Karpas-422 (cell line): Measurements from ENCODE around the gene GRM7. TPM values are rescaled to one million over a fixed set of nuclear protein-coding genes. Genes with fewer than 3 reads are reported as not detected.

ENCODE experiments used
- DNase-seq: peaks from one replicate; pipeline ENCODE4 v3.0.0-alpha.2; 2015
- H2AFZ ChIP-seq: fragments of 200-600 bp; sonication (generic); 2 replicates; pipeline ENCODE4 v1.6.1; 2014; ENCODE audit warnings: antibody characterized with exemption, low read length, mixed read lengths
- H3K27ac ChIP-seq: fragments of 200-600 bp; sonication (generic); 2 replicates; pipeline ENCODE4 v1.5.1; 2014; ENCODE audit warnings: mild to moderate bottlenecking, low read length, moderate library complexity
- H3K27me3 ChIP-seq: fragments of 200-600 bp; sonication (generic); 2 replicates; pipeline ENCODE4 v1.6.1; 2014; ENCODE audit warnings: low read length, mixed read lengths
- H3K36me3 ChIP-seq: fragments of 200-600 bp; sonication (generic); 2 replicates; pipeline ENCODE4 v1.6.1; 2014; ENCODE audit warnings: low read length, mixed read lengths; ENCODE audit not compliant: insufficient read depth
- H3K4me1 ChIP-seq: fragments of 200-600 bp; sonication (generic); 2 replicates; pipeline ENCODE4 v1.6.1; 2014; ENCODE audit warnings: mild to moderate bottlenecking, low read length, mixed read lengths
- H3K4me2 ChIP-seq: fragments of 200-600 bp; sonication (generic); 2 replicates; pipeline ENCODE4 v1.6.1; 2014; ENCODE audit warnings: low read length, low read depth, mild to moderate bottlenecking; ENCODE audit not compliant: poor library complexity, severe bottlenecking
- H3K4me3 ChIP-seq: fragments of 200-600 bp; sonication (generic); 2 replicates; pipeline ENCODE4 v1.5.1; 2014; ENCODE audit warnings: mild to moderate bottlenecking, antibody characterized with exemption, low read length, mixed read lengths
- H3K79me2 ChIP-seq: fragments of 200-600 bp; sonication (generic); 2 replicates; pipeline ENCODE4 v1.6.1; 2014; ENCODE audit warnings: mild to moderate bottlenecking, low read length, mixed read lengths
- H3K9ac ChIP-seq: fragments of 200-600 bp; sonication (generic); 2 replicates; pipeline ENCODE4 v1.6.0; 2014; ENCODE audit warnings: low read length
- H3K9me2 ChIP-seq: fragments of 200-600 bp; sonication (generic), shearing (Covaris generic); replicated peaks from 2 replicates; pipeline ENCODE4 v1.6.0; 2014; ENCODE audit warnings: mild to moderate bottlenecking, low read length, moderate library complexity; ENCODE audit not compliant: insufficient read depth
- H3K9me3 ChIP-seq: fragments of 300-700, 200-600 bp; sonication (generic); 2 replicates; pipeline ENCODE4 v1.6.1; 2014; ENCODE audit warnings: low read length, mixed read lengths
- H4K20me1 ChIP-seq: fragments of 200-600 bp; sonication (generic); 2 replicates; pipeline ENCODE4 v1.6.1; 2014; ENCODE audit warnings: mild to moderate bottlenecking, antibody characterized with exemption, low read length, low read depth; ENCODE audit not compliant: insufficient read depth
- total RNA-seq: library from RNA; depleted of rRNA; stranded (reverse); fragments of >200 nt; shearing (Covaris generic); gene quantifications from 2 replicates; pipeline ENCODE4 v1.2.3, GENCODE V29; 2014; ENCODE audit warnings: low replicate concordance

Gene GRM7
- total RNA-seq, 1 experiment from 2014 or later, result not detected

GRCh38 chr3:7285505-7285904 is 424.6 kb downstream of the GRM7 start:
- Histone ChIP-seq H4K20me1 (no peaks in the 10 kb centered on the region), H3K9ac (no peak overlapping the region), H3K4me1 (no peaks in the 10 kb centered on the region), H3K4me2 (no peak overlapping the region), H3K9me3 (no peaks in the 10 kb centered on the region; the same call in 1 of the 2 replicates), H2AFZ (no peak overlapping the region), H3K27me3 (no peaks in the 10 kb centered on the region), H3K79me2 (no peaks in the 10 kb centered on the region), H3K36me3 (no peaks in the 10 kb centered on the region), H3K27ac (no peak overlapping the region), H3K9me2 (peaks cover 3% of the 10 kb centered on the region; the same call in 1 of the 2 replicates), H3K4me3 (no peak overlapping the region)
- DNase-seq, result peak; percentile 52

GRCh38 chr3:7288133-7288532 is 427.2 kb downstream of the GRM7 start:
- no peak for DNase-seq
- H3K9me3 ChIP-seq, result no peaks in the 10 kb centered on the region; the same call in 1 of the 2 replicates
- no peak overlapping the region for H3K27ac ChIP-seq
- no peaks in the 10 kb centered on the region for H3K79me2 ChIP-seq
- no peaks in the 10 kb centered on the region for H4K20me1 ChIP-seq
- no peak overlapping the region for H2AFZ ChIP-seq
- no peaks in the 10 kb centered on the region for H3K27me3 ChIP-seq
- no peak overlapping the region for H3K4me2 ChIP-seq
- H3K4me1 ChIP-seq, result no peaks in the 10 kb centered on the region
- peaks cover 3% of the 10 kb centered on the region; the same call in 1 of the 2 replicates for H3K9me2 ChIP-seq
- H3K9ac ChIP-seq, result no peak overlapping the region
- no peaks in the 10 kb centered on the region for H3K36me3 ChIP-seq
- no peak overlapping the region for H3K4me3 ChIP-seq

GRCh38 chr3:7289121-7289520 is 428.2 kb downstream of the GRM7 start:
- Histone ChIP-seq H3K4me2 (no peak overlapping the region), H3K4me3 (no peak overlapping the region)

GRCh38 chr3:7290077-7290825 is 429.3 kb downstream of the GRM7 start:
- Histone ChIP-seq H2AFZ (no peak overlapping the region), H3K27ac (no peak overlapping the region), H3K36me3 (no peaks in the 10 kb centered on the region), H3K4me2 (no peak overlapping the region), H3K9me3 (no peaks in the 10 kb centered on the region; the same call in none of the 2 replicates), H3K9ac (no peak overlapping the region), H3K79me2 (no peaks in the 10 kb centered on the region), H3K27me3 (no peaks in the 10 kb centered on the region), H3K4me1 (no peaks in the 10 kb centered on the region), H3K4me3 (no peak overlapping the region), H3K9me2 (peaks cover 3% of the 10 kb centered on the region; the same call in 1 of the 2 replicates), H4K20me1 (no peaks in the 10 kb centered on the region)
- no peak for DNase-seq

More at GRCh38 chr3:7289121-7289520, 428.2 kb downstream of the GRM7 start:
- Histone ChIP-seq H3K79me2 (no peaks in the 10 kb centered on the region), H3K4me1 (no peaks in the 10 kb centered on the region), H2AFZ (no peak overlapping the region), H3K9ac (no peak overlapping the region), H4K20me1 (no peaks in the 10 kb centered on the region), H3K36me3 (no peaks in the 10 kb centered on the region), H3K27me3 (no peaks in the 10 kb centered on the region), H3K27ac (no peak overlapping the region), H3K9me3 (no peaks in the 10 kb centered on the region; the same call in 1 of the 2 replicates), H3K9me2 (peaks cover 3% of the 10 kb centered on the region; the same call in 1 of the 2 replicates)
- no peak for DNase-seq

GRCh38 chr3:7292362-7292761 is 431.4 kb downstream of the GRM7 start:
- no peaks in the 10 kb centered on the region for H3K27me3 ChIP-seq
- no peak for DNase-seq

GRCh38 chr3:7293286-7293685 is 432.4 kb downstream of the GRM7 start:
- H3K9ac ChIP-seq, result no peak overlapping the region
- H3K27ac ChIP-seq, result no peak overlapping the region
- DNase-seq, result no peak
- H3K4me3 ChIP-seq, result no peak overlapping the region
- no peak overlapping the region for H3K4me2 ChIP-seq
- no peaks in the 10 kb centered on the region for H3K79me2 ChIP-seq
- peaks cover 10% of the 10 kb centered on the region for H3K9me3 ChIP-seq
- no peaks in the 10 kb centered on the region for H4K20me1 ChIP-seq
- no peaks in the 10 kb centered on the region for H3K36me3 ChIP-seq
- no peaks in the 10 kb centered on the region for H3K27me3 ChIP-seq
- no peak overlapping the region for H2AFZ ChIP-seq
- peaks cover 3% of the 10 kb centered on the region; the same call in 1 of the 2 replicates for H3K9me2 ChIP-seq
- H3K4me1 ChIP-seq, result no peaks in the 10 kb centered on the region

More at GRCh38 chr3:7292362-7292761, 431.4 kb downstream of the GRM7 start:
- Histone ChIP-seq H3K27ac (no peak overlapping the region), H2AFZ (no peak overlapping the region), H3K9me3 (peaks cover 4% of the 10 kb centered on the region), H3K9ac (no peak overlapping the region), H3K79me2 (no peaks in the 10 kb centered on the region), H4K20me1 (no peaks in the 10 kb centered on the region), H3K4me2 (no peak overlapping the region), H3K36me3 (no peaks in the 10 kb centered on the region), H3K9me2 (peaks cover 3% of the 10 kb centered on the region; the same call in 1 of the 2 replicates), H3K4me1 (no peaks in the 10 kb centered on the region), H3K4me3 (no peak overlapping the region)

GRCh38 chr3:7305561-7305960 is 444.6 kb downstream of the GRM7 start:
- H3K27me3 ChIP-seq, result no peaks in the 10 kb centered on the region
- H3K4me3 ChIP-seq, result no peak overlapping the region
- H3K36me3 ChIP-seq, result no peaks in the 10 kb centered on the region
- H2AFZ ChIP-seq, result no peak overlapping the region
- no peaks in the 10 kb centered on the region for H3K4me1 ChIP-seq
- H3K9ac ChIP-seq, result no peak overlapping the region
- H3K9me2 ChIP-seq, result no peaks in the 10 kb centered on the region
- no peaks in the 10 kb centered on the region for H4K20me1 ChIP-seq
- H3K9me3 ChIP-seq, result peaks cover 17% of the 10 kb centered on the region
- no peak overlapping the region for H3K27ac ChIP-seq
- H3K4me2 ChIP-seq, result no peak overlapping the region
- no peak for DNase-seq
- H3K79me2 ChIP-seq, result no peaks in the 10 kb centered on the region

GRCh38 chr3:7306901-7307300 is 446.0 kb downstream of the GRM7 start:
- no peak overlapping the region for H3K9ac ChIP-seq
- H3K36me3 ChIP-seq, result no peaks in the 10 kb centered on the region
- DNase-seq, result no peak
- no peaks in the 10 kb centered on the region for H4K20me1 ChIP-seq
- no peaks in the 10 kb centered on the region for H3K79me2 ChIP-seq
- no peak overlapping the region for H3K27ac ChIP-seq
- H2AFZ ChIP-seq, result no peak overlapping the region
- H3K9me2 ChIP-seq, result no peaks in the 10 kb centered on the region
- H3K4me2 ChIP-seq, result no peak overlapping the region
- peaks cover 12% of the 10 kb centered on the region for H3K9me3 ChIP-seq
- no peaks in the 10 kb centered on the region for H3K4me1 ChIP-seq
- H3K4me3 ChIP-seq, result no peak overlapping the region
- H3K27me3 ChIP-seq, result no peaks in the 10 kb centered on the region
